PC-3 (cell line): Measurements from ENCODE around the gene CNPY3. TPM values are rescaled to one million over a fixed set of nuclear protein-coding genes. Genes with fewer than 3 reads are reported as not detected.

Experiments used
- ATAC-seq: fragments of 200-7000 bp; cut with Tn5 transposase; 2 replicates; pipeline ENCODE4 v1.9.1; 2020; ENCODE audit warnings: mild to moderate bottlenecking, moderate library complexity
- BruUV-seq: library from RNA; stranded (reverse); fragments of 400-500 nt; replicated peaks from 2 replicates; lab custom pipeline; 2021; lab: Mats Ljungman, UMichigan
- CTCF ChIA-PET: fragments of 300-600 bp; sonication (Branson Sonifier 250); formaldehyde crosslinking; loops from one replicate; lab custom pipeline; 2022; ENCODE audit warnings: antibody characterized with exemption; lab: Charles Lee
- POLR2A ChIA-PET: fragments of 300-600 bp; sonication (Branson Sonifier 250); formaldehyde crosslinking; loops from one replicate; lab custom pipeline; 2022; ENCODE audit warnings: antibody characterized with exemption; ENCODE audit not compliant: unreplicated experiment; lab: Charles Lee
- DNase-seq: peaks from one replicate; pipeline ENCODE4 v3.0.0-alpha.2; 2015
- H2AFZ ChIP-seq: fragments of 300-600 bp; sonication (generic); 2 replicates; pipeline ENCODE4 v1.6.0; 2016; ENCODE audit warnings: antibody characterized with exemption, low read length
- H3F3A ChIP-seq: fragments of 300-600 bp; sonication (generic); one replicate; pipeline ENCODE4 v1.6.0; 2017; ENCODE audit warnings: antibody characterized with exemption, low read length, control low read depth, mild to moderate bottlenecking; ENCODE audit not compliant: unreplicated experiment
- H3K27ac ChIP-seq: fragments of 300-600 bp; sonication (generic); 2 replicates; pipeline ENCODE4 v1.5.1; 2016; ENCODE audit warnings: mild to moderate bottlenecking, low read length
- H3K27me3 ChIP-seq: fragments of 300-600 bp; sonication (generic); 2 replicates; pipeline ENCODE4 v1.6.1; 2016; ENCODE audit warnings: low read length, mixed read lengths
- H3K36me3 ChIP-seq: fragments of 300-600 bp; sonication (generic); 2 replicates; pipeline ENCODE4 v1.6.1; 2016; ENCODE audit warnings: low read depth, mixed run types, low read length, mixed read lengths
- H3K4me1 ChIP-seq: fragments of 300-600 bp; sonication (generic); 2 replicates; pipeline ENCODE4 v1.5.1; 2016; ENCODE audit warnings: low read length; ENCODE audit not compliant: insufficient read depth
- H3K4me2 ChIP-seq: fragments of 300-600 bp; sonication (generic); 2 replicates; pipeline ENCODE4 v1.6.0; 2016; ENCODE audit warnings: low read length
- H3K4me3 ChIP-seq: fragments of 300-600 bp; sonication (generic); 2 replicates; pipeline ENCODE4 v1.5.1; 2016; ENCODE audit warnings: mild to moderate bottlenecking, low read length, mixed read lengths
- H3K79me2 ChIP-seq: fragments of 300-600 bp; sonication (generic); 2 replicates; pipeline ENCODE4 v1.6.1; 2017; ENCODE audit warnings: low read length, mixed read lengths
- H3K9ac ChIP-seq: fragments of 300-600 bp; sonication (generic); 2 replicates; pipeline ENCODE4 v1.6.0; 2016; ENCODE audit warnings: mild to moderate bottlenecking, low read length
- H3K9me2 ChIP-seq: fragments of 300-600 bp; sonication (generic); replicated peaks from 2 replicates; pipeline ENCODE4 v1.6.1; 2016; ENCODE audit warnings: mixed run types, low read length, mixed read lengths
- H3K9me3 ChIP-seq: fragments of 300-600 bp; sonication (generic); 2 replicates; pipeline ENCODE4 v1.6.1; 2016; ENCODE audit warnings: low read length, mixed read lengths
- H4K20me1 ChIP-seq: fragments of 300-600 bp; sonication (generic); 2 replicates; pipeline ENCODE4 v1.6.1; 2016; ENCODE audit warnings: low read length, mixed read lengths
- CTCF ChIP-seq: fragments of 300-600 bp; sonication (generic); conservative IDR thresholded peaks from 2 replicates; pipeline ENCODE4 v1.5.1; 2017; ENCODE audit warnings: antibody characterized with exemption, low read depth, mild to moderate bottlenecking, low read length
- EZH2 ChIP-seq: fragments of 300-600 bp; sonication (generic); IDR thresholded peaks from one replicate; pipeline ENCODE4 v1.6.1; 2017; ENCODE audit warnings: antibody characterized with exemption, mild to moderate bottlenecking, low read length; ENCODE audit not compliant: unreplicated experiment
- EZH2phosphoT487 ChIP-seq: fragments of 300-600 bp; sonication (generic); IDR thresholded peaks from 2 replicates; pipeline ENCODE4 v1.6.1; 2018; ENCODE audit warnings: mild to moderate bottlenecking, antibody characterized with exemption, low read length, borderline replicate concordance
- intact Hi-C: fragments of 100-400 bp; cut with micrococcal nuclease; formaldehyde crosslinking; loops from 2 replicates; pipeline ENCODE4 v1.9.0; 2023
- total RNA-seq: library from RNA; depleted of rRNA; stranded (reverse); fragments of >200 nt; gene quantifications from 2 replicates; pipeline ENCODE4 v1.2.3, GENCODE V29; 2014

CNPY3 gene
- total RNA-seq, 1 experiment from 2014 or later: 37.5 TPM

- Histone ChIP-seq H3K4me3 (no peak overlapping the region), H2AFZ (no peak overlapping the region), H3K9me2 (no peaks in the 10 kb centered on the region), H3F3A (no peaks in the 10 kb centered on the region), H3K9ac (no peak overlapping the region), H3K27me3 (no peaks in the 10 kb centered on the region), H3K36me3 (no peaks in the 10 kb centered on the region), H3K79me2 (peaks cover 7% of the 10 kb centered on the region), H4K20me1 (no peaks in the 10 kb centered on the region), H3K27ac (no peak overlapping the region), H3K4me2 (no peak overlapping the region), H3K9me3 (no peaks in the 10 kb centered on the region), H3K4me1 (peaks cover 6% of the 10 kb centered on the region; the same call in 1 of the 2 replicates)
- DNase-seq: no peak
- BruUV-seq: no TSS peak
- TF ChIP-seq EZH2 (no peak), CTCF (no peak), EZH2phosphoT487 (no peak)
- CTCF ChIA-PET: interaction anchor here (0.6 kb wide), 1 partner anchor 146 kb away, joined by 3 read pairs; no protein-coding TSS in a partner anchor
- no peak for ATAC-seq
- POLR2A ChIA-PET: no interaction called here
- intact Hi-C loops: no loop called here
Measured at GRCh38 chr6:42925248-42925857, 3.9 kb upstream of the CNPY3 start.

- peak overlapping the region; percentile 91 for H2AFZ ChIP-seq
Measured at GRCh38 chr6:42929821-42930360, 611 bp downstream of the CNPY3 start.

More at GRCh38 chr6:42929821-42930360, 611 bp downstream of the CNPY3 start:
- Histone ChIP-seq H3K27me3 (no peaks in the 10 kb centered on the region), H3K4me2 (peak overlapping the region; percentile 80), H3K9me3 (no peaks in the 10 kb centered on the region), H3F3A (no peaks in the 10 kb centered on the region), H3K4me3 (peak overlapping the region; percentile 86), H3K9me2 (no peaks in the 10 kb centered on the region), H3K4me1 (peaks cover 12% of the 10 kb centered on the region; the same call in 1 of the 2 replicates), H3K79me2 (peaks cover 44% of the 10 kb centered on the region), H3K36me3 (peaks cover 6% of the 10 kb centered on the region; the same call in 1 of the 2 replicates), H3K27ac (peak overlapping the region; percentile 79), H3K9ac (peak overlapping the region; percentile 73), H4K20me1 (no peaks in the 10 kb centered on the region)
- intact Hi-C loops: no loop called here
- POLR2A ChIA-PET: interaction anchor here (0.6 to 1.0 kb wide), 3 partner anchors 8 to 166 kb away, joined by 4 to 31 read pairs (median 9); partner anchors contain the start of gene PPP2R5D
- TF ChIP-seq EZH2 (no peak), EZH2phosphoT487 (no peak), CTCF (no peak)
- DNase-seq (peak; percentile 52), ATAC-seq (peak; percentile 10)
- CTCF ChIA-PET: no interaction called here
- no TSS peak for BruUV-seq
